GM18870 (cell line): Measurements from ENCODE around the gene SEH1L.
A peak's percentile ranks its signal among the peaks of the same experiment; 100 is the strongest.
"Not testable (repeated sequence)": the region's sequence is repeated elsewhere in the genome, so short reads cannot be mapped to it uniquely, and the experiment has no call there.

Source experiments
- ATAC-seq: cut with Tn5 transposase; IDR thresholded peaks from one replicate; pipeline ENCODE4 v1.9.1; 2021; ENCODE audit warnings: moderate library complexity; ENCODE audit not compliant: unreplicated experiment

The SEH1L gene

GRCh38 chr18:12947285-12948049, at the start of gene SEH1L:
TSS of gene SEH1L (plus strand) at chr18:12948011. CDS start at chr18:12948122, 111 bp downstream.
- ATAC-seq: peak; percentile 45

GRCh38 chr18:12901208-12901607, 46.6 kb upstream of the SEH1L start:
- not testable (repeated sequence) for ATAC-seq

GRCh38 chr18:12904012-12904516, 43.7 kb upstream of the SEH1L start:
- ATAC-seq: no peak

GRCh38 chr18:12906119-12906518, 41.7 kb upstream of the SEH1L start:
- no peak for ATAC-seq

- no peak for ATAC-seq
These were observed 41.0 kb upstream of the SEH1L start for GRCh38 chr18:12906773-12907172.

- no peak for ATAC-seq
These were observed 40.4 kb upstream of the SEH1L start for GRCh38 chr18:12907258-12907925.

- no peak for ATAC-seq
These were observed 39.1 kb upstream of the SEH1L start for GRCh38 chr18:12908706-12909105.

GRCh38 chr18:12911025-12911928, 36.5 kb upstream of the SEH1L start:
- no peak for ATAC-seq

GRCh38 chr18:12911929-12912703, 35.7 kb upstream of the SEH1L start:
- ATAC-seq: no peak

- ATAC-seq: no peak
These were observed 26.6 kb upstream of the SEH1L start for GRCh38 chr18:12921178-12921577.

- ATAC-seq: no peak
These were observed 25.5 kb upstream of the SEH1L start for GRCh38 chr18:12922266-12922665.

GRCh38 chr18:12924616-12925015, 23.2 kb upstream of the SEH1L start:
- no peak for ATAC-seq

- ATAC-seq: no peak
These were observed 19.6 kb upstream of the SEH1L start for GRCh38 chr18:12928206-12928605.

- no peak for ATAC-seq
These were observed 19.2 kb upstream of the SEH1L start for GRCh38 chr18:12928641-12929040.

- no peak for ATAC-seq
These were observed 18.2 kb upstream of the SEH1L start for GRCh38 chr18:12929477-12930083.

GRCh38 chr18:12930376-12930775, 17.4 kb upstream of the SEH1L start:
- ATAC-seq: no peak

GRCh38 chr18:12930908-12931307, 16.9 kb upstream of the SEH1L start:
- ATAC-seq: no peak

- ATAC-seq: no peak
These were observed 14.5 kb upstream of the SEH1L start for GRCh38 chr18:12933327-12933726.

GRCh38 chr18:12934454-12935071, 13.2 kb upstream of the SEH1L start:
- ATAC-seq: no peak

- no peak for ATAC-seq
These were observed 8.6 kb upstream of the SEH1L start for GRCh38 chr18:12939162-12939561.
